Right kidney (tissue), 1 donor: ENCODE measurements around the gene RGS18.
"Not testable (repeated sequence)": the region's sequence is repeated elsewhere in the genome, so short reads cannot be mapped to it uniquely, and the experiment has no call there.

ENCODE experiments used
- DNase-seq: peaks from one replicate; pipeline ENCODE4 v3.0.0-alpha.2; 2016

Gene RGS18

GRCh38 chr1:192167011-192167410 is 8.7 kb downstream of the RGS18 start:
- no peak for DNase-seq

- no peak for DNase-seq
These were observed 9.8 kb downstream of the RGS18 start for GRCh38 chr1:192167911-192168700.

- no peak for DNase-seq
These were observed 10.7 kb downstream of the RGS18 start for GRCh38 chr1:192168964-192169363.

- DNase-seq: no peak
These were observed 12.1 kb downstream of the RGS18 start for GRCh38 chr1:192170196-192170984.

- no peak for DNase-seq
These were observed 12.9 kb downstream of the RGS18 start for GRCh38 chr1:192171123-192171522.

GRCh38 chr1:192175971-192176370 is 17.7 kb downstream of the RGS18 start:
- no peak for DNase-seq

GRCh38 chr1:192183788-192184187 is 25.5 kb downstream of the RGS18 start:
- no peak for DNase-seq

- no peak for DNase-seq
These were observed 27.9 kb downstream of the RGS18 start for GRCh38 chr1:192186197-192186596.

GRCh38 chr1:192190066-192190465 is 31.8 kb downstream of the RGS18 start:
- no peak for DNase-seq

- no peak for DNase-seq
These were observed 43.0 kb downstream of the RGS18 start for GRCh38 chr1:192201303-192201702.

- no peak for DNase-seq
These were observed 66.1 kb downstream of the RGS18 start for GRCh38 chr1:192224396-192224795.

- no peak for DNase-seq
These were observed 66.6 kb downstream of the RGS18 start for GRCh38 chr1:192224846-192225245.

GRCh38 chr1:192225266-192225665 is 67.0 kb downstream of the RGS18 start:
- no peak for DNase-seq

- DNase-seq: no peak
These were observed 67.4 kb downstream of the RGS18 start for GRCh38 chr1:192225703-192226102.

GRCh38 chr1:192227330-192227729 is 69.1 kb downstream of the RGS18 start:
- no peak for DNase-seq

GRCh38 chr1:192227980-192228379 is 69.7 kb downstream of the RGS18 start:
- not testable (repeated sequence) for DNase-seq

GRCh38 chr1:192232817-192233417 is 74.7 kb downstream of the RGS18 start:
- no peak for DNase-seq

- DNase-seq: no peak
These were observed 76.9 kb downstream of the RGS18 start for GRCh38 chr1:192235127-192235526.
